ENCODE results near the gene ATAD3B.
"Not testable (repeated sequence)": the region's sequence is repeated elsewhere in the genome, so short reads cannot be mapped to it uniquely, and the experiment has no call there.

DNA sequence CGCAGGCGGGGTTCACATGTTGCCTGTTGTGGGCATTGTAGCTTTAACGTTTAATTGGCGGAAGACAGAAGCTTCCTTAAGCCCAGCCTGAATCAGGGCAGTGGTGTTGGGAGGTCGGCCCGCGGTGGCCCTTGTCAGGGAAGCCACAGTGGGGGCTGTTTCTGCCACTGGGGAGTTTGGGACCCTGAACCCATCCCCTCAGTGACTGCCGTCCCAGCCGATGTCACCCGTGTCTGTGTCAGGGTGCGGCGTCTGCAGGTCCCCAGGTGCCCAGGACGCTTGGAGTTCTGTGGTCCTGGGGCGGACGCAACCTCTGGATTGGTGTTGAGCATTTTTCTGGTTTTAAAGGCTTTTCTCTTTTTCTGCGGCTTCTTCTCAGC lies 8.9 kb downstream of the ATAD3B start:
- TF ChIP-seq, protein P1, sequence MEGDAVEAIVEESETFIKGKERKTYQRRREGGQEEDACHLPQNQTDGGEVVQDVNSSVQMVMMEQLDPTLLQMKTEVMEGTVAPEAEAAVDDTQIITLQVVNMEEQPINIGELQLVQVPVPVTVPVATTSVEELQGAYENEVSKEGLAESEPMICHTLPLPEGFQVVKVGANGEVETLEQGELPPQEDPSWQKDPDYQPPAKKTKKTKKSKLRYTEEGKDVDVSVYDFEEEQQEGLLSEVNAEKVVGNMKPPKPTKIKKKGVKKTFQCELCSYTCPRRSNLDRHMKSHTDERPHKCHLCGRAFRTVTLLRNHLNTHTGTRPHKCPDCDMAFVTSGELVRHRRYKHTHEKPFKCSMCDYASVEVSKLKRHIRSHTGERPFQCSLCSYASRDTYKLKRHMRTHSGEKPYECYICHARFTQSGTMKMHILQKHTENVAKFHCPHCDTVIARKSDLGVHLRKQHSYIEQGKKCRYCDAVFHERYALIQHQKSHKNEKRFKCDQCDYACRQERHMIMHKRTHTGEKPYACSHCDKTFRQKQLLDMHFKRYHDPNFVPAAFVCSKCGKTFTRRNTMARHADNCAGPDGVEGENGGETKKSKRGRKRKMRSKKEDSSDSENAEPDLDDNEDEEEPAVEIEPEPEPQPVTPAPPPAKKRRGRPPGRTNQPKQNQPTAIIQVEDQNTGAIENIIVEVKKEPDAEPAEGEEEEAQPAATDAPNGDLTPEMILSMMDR (IDR thresholded peaks at IDR 0.05) = not testable (repeated sequence)
- not testable (repeated sequence) for TF ChIP-seq EP300 (IDR thresholded peaks at IDR 0.05; ENCODE audit: low read depth)

Data from transverse colon (tissue), 3 donors.